H1 (cell line): ENCODE results near the gene CEP350. TPM values are rescaled to one million over a fixed set of nuclear protein-coding genes. Genes with fewer than 3 reads are reported as not detected.
"Not testable (repeated sequence)": the region's sequence is repeated elsewhere in the genome, so short reads cannot be mapped to it uniquely, and the experiment has no call there.

Source experiments
- CTCF ChIA-PET: fragments of 300-600 bp; sonication (Branson Sonifier 250); formaldehyde crosslinking; loops from one replicate; lab custom pipeline; 2021; ENCODE audit not compliant: partially characterized antibody; lab: Charles Lee
- POLR2A ChIA-PET: fragments of 300-600 bp; sonication (Branson Sonifier 250); formaldehyde crosslinking; loops from one replicate; lab custom pipeline; 2021; ENCODE audit warnings: inconsistent platforms; ENCODE audit not compliant: partially characterized antibody; lab: Charles Lee
- DNase-seq, 2 experiments: peaks; one replicate each; pipeline versions ENCODE4 v3.0.0 to v3.0.0-alpha.2; 2010 to 2022; ENCODE audit warnings: low spot score in 2 of 2, low read depth in 1 of 2, mixed read lengths in 1 of 2
- FAIRE-seq: peaks from 2 replicates; lab custom pipeline; 2011; peaks lifted over from hg19 to GRCh38; lab: Jason Lieb, UNC
- H2AFZ ChIP-seq: 2 replicates; pipeline ENCODE4 v1.8.1; 2012; ENCODE audit warnings: low read length, inconsistent platforms
- H2AK5ac ChIP-seq: 2 replicates; pipeline ENCODE4 v1.6.1; 2013; ENCODE audit warnings: low read depth, low read length
- H2BK120ac ChIP-seq: replicated peaks from 2 replicates; pipeline ENCODE3; 2013; ENCODE audit warnings: low read depth, low read length, inconsistent platforms
- H2BK12ac ChIP-seq: 2 replicates; pipeline ENCODE4 v1.6.1; 2013; ENCODE audit warnings: low read depth, low read length
- H2BK15ac ChIP-seq: 2 replicates; pipeline ENCODE4 v1.6.1; 2013; ENCODE audit warnings: low read length
- H2BK20ac ChIP-seq: 2 replicates; pipeline ENCODE4 v1.6.1; 2013; ENCODE audit warnings: low read length
- H2BK5ac ChIP-seq: 2 replicates; pipeline ENCODE4 v1.6.1; 2013; ENCODE audit warnings: low read depth, low read length
- H3K14ac ChIP-seq: 2 replicates; pipeline ENCODE4 v1.6.1; 2013; ENCODE audit warnings: inconsistent platforms; ENCODE audit not compliant: insufficient read length
- H3K18ac ChIP-seq: 2 replicates; pipeline ENCODE4 v1.6.1; 2013; ENCODE audit warnings: low read length; ENCODE audit errors: extremely low read depth
- H3K23ac ChIP-seq: 2 replicates; pipeline ENCODE4 v1.6.1; 2013; ENCODE audit warnings: inconsistent platforms; ENCODE audit not compliant: insufficient read length
- H3K23me2 ChIP-seq: 2 replicates; pipeline ENCODE4 v1.6.1; 2013; ENCODE audit warnings: low read depth, low read length
- H3K27ac ChIP-seq: 2 replicates; pipeline ENCODE4 v1.6.1; 2011; ENCODE audit warnings: low read depth, low read length, inconsistent platforms
- H3K27me3 ChIP-seq, 4 experiments: replicated peaks in 1 of 4; 1 replicate in 1 of 4; 2 replicates in 3 of 4; pipeline versions ENCODE4 v1.6.1 to v1.8.1; 2011 to 2013; ENCODE audit warnings: low read length in 3 of 4, mild to moderate bottlenecking in 3 of 4, inconsistent platforms in 2 of 4, mixed read lengths in 2 of 4, moderate library complexity in 1 of 4; ENCODE audit not compliant: control insufficient read depth in 3 of 4, insufficient read depth in 3 of 4; ENCODE audit errors: extremely low read depth in 1 of 4
- H3K36me3 ChIP-seq, 4 experiments: 2 replicates each; pipeline versions ENCODE4 v1.6.1 to v1.8.1; 2011 to 2013; ENCODE audit warnings: mild to moderate bottlenecking in 4 of 4, low read length in 3 of 4, moderate library complexity in 2 of 4, control low read depth in 1 of 4, inconsistent platforms in 1 of 4; ENCODE audit not compliant: insufficient read depth in 4 of 4, control insufficient read depth in 2 of 4
- H3K4ac ChIP-seq: replicated peaks from 2 replicates; pipeline ENCODE3; 2013; ENCODE audit warnings: low read length, low read depth, mixed read lengths, inconsistent platforms; ENCODE audit not compliant: insufficient read length
- H3K4me1 ChIP-seq, 4 experiments: replicated peaks in 1 of 4; 1 replicate in 1 of 4; 2 replicates in 3 of 4; pipeline versions ENCODE4 v1.6.1 to v1.8.1; 2011 to 2013; ENCODE audit warnings: low read length in 3 of 4, inconsistent platforms in 2 of 4, mixed read lengths in 1 of 4; ENCODE audit not compliant: insufficient read depth in 4 of 4, control insufficient read depth in 3 of 4
- H3K4me2 ChIP-seq, 2 experiments: 2 replicates each; pipeline versions ENCODE4 v1.6.1 to v1.8.1; 2011 to 2013; ENCODE audit warnings: low read depth in 2 of 2, low read length in 2 of 2, control low read depth in 1 of 2, inconsistent platforms in 1 of 2, mild to moderate bottlenecking in 1 of 2; ENCODE audit not compliant: insufficient read depth in 1 of 2
- H3K4me3 ChIP-seq, 4 experiments: fragments of 200-600, 300-600 bp in 1 of 4; sonication (generic), shearing (Covaris generic), sonication (Bioruptor Twin) in 1 of 4; 2 replicates each; pipeline versions ENCODE4 v1.5.1 to v1.8.1; 2011 to 2016; ENCODE audit warnings: low read length in 4 of 4, low read depth in 3 of 4, control low read depth in 2 of 4, inconsistent platforms in 2 of 4, mild to moderate bottlenecking in 2 of 4, mixed read lengths in 1 of 4, moderate library complexity in 1 of 4; ENCODE audit not compliant: insufficient read depth in 2 of 4; ENCODE audit errors: extremely low read depth in 1 of 4
- H3K56ac ChIP-seq: replicated peaks from 2 replicates; pipeline ENCODE3; 2013; ENCODE audit warnings: low read depth, mild to moderate bottlenecking, mixed read lengths, low read length, inconsistent platforms; ENCODE audit not compliant: insufficient read length
- H3K79me1 ChIP-seq: 2 replicates; pipeline ENCODE4 v1.6.1; 2013; ENCODE audit warnings: low read depth, low read length, control low read depth
- H3K79me2 ChIP-seq, 2 experiments: 2 replicates each; pipeline versions ENCODE4 v1.6.1 to v1.8.1; 2012 to 2013; ENCODE audit warnings: low read length in 2 of 2, mild to moderate bottlenecking in 2 of 2, inconsistent platforms in 1 of 2; ENCODE audit not compliant: insufficient read depth in 2 of 2, control insufficient read depth in 1 of 2
- H3K9ac ChIP-seq, 4 experiments: replicated peaks in 1 of 4; 1 replicate in 1 of 4; 2 replicates in 3 of 4; pipeline versions ENCODE4 v1.6.1 to v1.8.1; 2011 to 2013; ENCODE audit warnings: low read depth in 3 of 4, low read length in 3 of 4, control low read depth in 2 of 4, mild to moderate bottlenecking in 2 of 4, moderate library complexity in 2 of 4, inconsistent platforms in 1 of 4; ENCODE audit errors: extremely low read depth in 1 of 4
- H3K9me3 ChIP-seq, 2 experiments: 2 replicates each; pipeline versions ENCODE4 v1.6.1 to v1.8.1; 2012 to 2013; ENCODE audit warnings: mild to moderate bottlenecking in 2 of 2, moderate library complexity in 2 of 2, control low read depth in 1 of 2, inconsistent platforms in 1 of 2, low read depth in 1 of 2, low read length in 1 of 2, mixed read lengths in 1 of 2; ENCODE audit not compliant: insufficient read depth in 2 of 2
- H4K20me1 ChIP-seq, 2 experiments: replicated peaks in 1 of 2; 2 replicates each; pipeline versions ENCODE3 to v1.8.1; 2011 to 2013; ENCODE audit warnings: inconsistent platforms in 2 of 2, low read length in 2 of 2, mild to moderate bottlenecking in 1 of 2; ENCODE audit not compliant: insufficient read depth in 2 of 2, control insufficient read depth in 1 of 2
- H4K5ac ChIP-seq: 2 replicates; pipeline ENCODE4 v1.6.1; 2013; ENCODE audit warnings: low read length, low read depth, mixed read lengths, inconsistent platforms; ENCODE audit not compliant: insufficient read length
- H4K8ac ChIP-seq: 2 replicates; pipeline ENCODE4 v1.8.0; 2013; ENCODE audit warnings: mild to moderate bottlenecking, moderate library complexity, low read length, inconsistent platforms; ENCODE audit not compliant: insufficient read depth; ENCODE audit errors: extremely low read depth
- H4K91ac ChIP-seq: replicated peaks from 2 replicates; pipeline ENCODE3; 2013; ENCODE audit warnings: low read length, mixed read lengths, inconsistent platforms; ENCODE audit not compliant: insufficient read length
- WGBS, 2 experiments: shearing (Covaris generic) in 1 of 2; methylation state at CpG; one replicate each; pipeline versions ENCODE4 v1.1.6 to v1.1.7; 2013 to 2015; ENCODE audit warnings: low lambda C conversion rate in 2 of 2, mixed read lengths in 2 of 2, inconsistent platforms in 1 of 2, low coverage in 1 of 2, missing lambda C conversion rate in 1 of 2; ENCODE audit not compliant: insufficient replicate concordance in 2 of 2, insufficient coverage in 1 of 2, insufficient read length in 1 of 2; ENCODE audit errors: extremely low coverage in 1 of 2, missing lambda C conversion rate in 1 of 2; 5-methylcytosine and 5-hydroxymethylcytosine counted together
- polyA plus RNA-seq, 7 experiments: library from polyadenylated mRNA; depleted of rRNA in 3 of 7; stranded (reverse) in 5 of 7; unstranded in 2 of 7; fragments of >200 nt in 5 of 7; fragments of 200-250 nt in 2 of 7; gene quantifications; 1 replicate in 5 of 7; 2 replicates in 1 of 7; 4 replicates in 1 of 7; pipeline versions ENCODE4 v1.2.1 to v1.2.3, GENCODE V29; 2011 to 2013; ENCODE audit warnings: missing spikeins in 2 of 7, mixed read lengths in 2 of 7
- total RNA-seq: library from RNA; stranded (reverse); fragmentation: NEBNext Ultra II Directional; extraction: Animal tissue kit (Norgen Biotek cat#: 25700); gene quantifications from 2 replicates; pipeline ENCODE4 v1.2.1, GENCODE V29; 2021

CEP350 gene
- total and polyA plus RNA-seq, 2 of the 8 experiments (the other 6 are each of a cell fraction or from before 2014, with no cell fraction given) = 5.6 to 39.4 TPM

- H3K23ac ChIP-seq, POLR2A ChIA-PET, H2AK5ac ChIP-seq, H2BK15ac ChIP-seq, H3K18ac ChIP-seq, H3K4me3 ChIP-seq, H3K23me2 ChIP-seq, H4K91ac ChIP-seq, FAIRE-seq, H4K8ac ChIP-seq, H3K56ac ChIP-seq, H3K9me3 ChIP-seq, H4K20me1 ChIP-seq, H2BK5ac ChIP-seq, H3K4me2 ChIP-seq, CTCF ChIA-PET, H2AFZ ChIP-seq, H3K14ac ChIP-seq, H3K4me1 ChIP-seq, H3K36me3 ChIP-seq, H3K4ac ChIP-seq, DNase-seq, H2BK20ac ChIP-seq, H3K9ac ChIP-seq, H3K27me3 ChIP-seq, H3K27ac ChIP-seq, H3K79me1 ChIP-seq, H2BK120ac ChIP-seq, H4K5ac ChIP-seq, H2BK12ac ChIP-seq, H3K79me2 ChIP-seq: not testable (repeated sequence)
- 100% methylated on average over 1 of the region's 1 CpG; no CpG with 5 or more reads in 1 of the 2 experiments for WGBS, 2 experiments
Observed at GRCh38 chr1:180006762-180007161, 52.2 kb downstream of the CEP350 start.
